Measurements from ENCODE around the gene MCM3AP. TPM values are rescaled to one million over a fixed set of nuclear protein-coding genes. Genes with fewer than 3 reads are reported as not detected.
"Not testable (repeated sequence)": the region's sequence is repeated elsewhere in the genome, so short reads cannot be mapped to it uniquely, and the experiment has no call there.

The MCM3AP gene
- total RNA-seq, 3 donors from 2014 or later, result 134 to 144 (median 140) TPM

- no peak overlapping the region for H3K4me3 Mint-ChIP-seq
- ATAC-seq (no peak), DNase-seq (no peak)
- H3K9me3 Mint-ChIP-seq, result no peaks in the 10 kb centered on the region
- H3K4me1 Mint-ChIP-seq (ENCODE audit: low read depth), result peaks cover 24% of the 10 kb centered on the region
- H3K27me3 Mint-ChIP-seq (ENCODE audit: low read depth), result no peaks in the 10 kb centered on the region
- no peaks in the 10 kb centered on the region for H3K36me3 Mint-ChIP-seq (ENCODE audit: insufficient read depth)
Measured at GRCh38 chr21:46319186-46319585, 33.8 kb upstream of the MCM3AP start.

DNA sequence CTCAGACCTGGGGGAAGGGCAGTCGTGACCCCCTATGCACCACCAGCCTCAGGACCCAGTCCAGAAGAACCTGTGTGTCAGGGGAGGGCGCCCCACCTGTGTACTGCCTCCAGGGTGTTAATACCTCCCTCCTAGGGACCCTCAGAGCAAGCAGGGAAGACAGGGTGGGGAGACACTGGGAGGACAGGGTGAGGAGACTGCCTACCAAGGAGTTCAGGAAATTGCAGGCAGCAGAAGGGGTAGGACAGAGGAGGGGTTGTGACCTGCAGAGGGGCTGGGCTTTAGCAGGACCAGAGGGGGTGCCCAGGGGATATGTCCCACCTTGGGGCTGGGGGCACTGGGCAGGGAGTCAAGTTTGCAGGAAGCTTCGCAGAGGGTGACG, 33.0 kb upstream of the MCM3AP start:
- ATAC-seq, result no peak
- Mint-ChIP-seq H3K9me3 (no peaks in the 10 kb centered on the region), H3K36me3 (ENCODE audit: insufficient read depth) (no peaks in the 10 kb centered on the region), H3K27me3 (ENCODE audit: low read depth) (no peaks in the 10 kb centered on the region), H3K4me1 (ENCODE audit: low read depth) (peaks cover 24% of the 10 kb centered on the region), H3K4me3 (no peak overlapping the region)
- DNase-seq, result no peak

- Mint-ChIP-seq H3K4me3 (no peak overlapping the region), H3K36me3 (ENCODE audit: insufficient read depth) (no peaks in the 10 kb centered on the region), H3K27me3 (ENCODE audit: low read depth) (no peaks in the 10 kb centered on the region), H3K9me3 (no peaks in the 10 kb centered on the region), H3K4me1 (ENCODE audit: low read depth) (peaks cover 20% of the 10 kb centered on the region)
- DNase-seq (no peak), ATAC-seq (no peak)
Measured at GRCh38 chr21:46317710-46318463, 32.5 kb upstream of the MCM3AP start.

- DNase-seq (no peak), ATAC-seq (no peak)
- Mint-ChIP-seq H3K4me1 (ENCODE audit: low read depth) (peaks cover 9% of the 10 kb centered on the region), H3K9me3 (no peaks in the 10 kb centered on the region), H3K27me3 (ENCODE audit: low read depth) (no peaks in the 10 kb centered on the region), H3K36me3 (ENCODE audit: insufficient read depth) (no peaks in the 10 kb centered on the region), H3K4me3 (no peak overlapping the region)
Measured at GRCh38 chr21:46316708-46317324, 31.4 kb upstream of the MCM3AP start.

- H3K4me3 Mint-ChIP-seq, result no peak overlapping the region
- no peaks in the 10 kb centered on the region for H3K4me1 Mint-ChIP-seq (ENCODE audit: low read depth)
- ATAC-seq (no peak), DNase-seq (no peak)
- no peaks in the 10 kb centered on the region for H3K27me3 Mint-ChIP-seq (ENCODE audit: low read depth)
- no peaks in the 10 kb centered on the region for H3K36me3 Mint-ChIP-seq (ENCODE audit: insufficient read depth)
- H3K9me3 Mint-ChIP-seq, result no peaks in the 10 kb centered on the region
Measured at GRCh38 chr21:46314441-46315020, 29.1 kb upstream of the MCM3AP start.

- Mint-ChIP-seq H3K4me1 (ENCODE audit: low read depth) (no peaks in the 10 kb centered on the region), H3K27me3 (ENCODE audit: low read depth) (no peaks in the 10 kb centered on the region), H3K4me3 (no peak overlapping the region), H3K36me3 (ENCODE audit: insufficient read depth) (no peaks in the 10 kb centered on the region), H3K9me3 (no peaks in the 10 kb centered on the region)
- ATAC-seq (no peak), DNase-seq (no peak)
Measured at GRCh38 chr21:46312949-46313348, 27.5 kb upstream of the MCM3AP start.

- Mint-ChIP-seq H3K4me1 (ENCODE audit: low read depth) (no peaks in the 10 kb centered on the region), H3K27me3 (ENCODE audit: low read depth) (no peaks in the 10 kb centered on the region), H3K9me3 (no peaks in the 10 kb centered on the region), H3K36me3 (ENCODE audit: insufficient read depth) (peaks cover 3% of the 10 kb centered on the region), H3K4me3 (no peak overlapping the region)
- ATAC-seq (no peak), DNase-seq (no peak)
Measured at GRCh38 chr21:46311568-46311967, 26.2 kb upstream of the MCM3AP start.

DNA sequence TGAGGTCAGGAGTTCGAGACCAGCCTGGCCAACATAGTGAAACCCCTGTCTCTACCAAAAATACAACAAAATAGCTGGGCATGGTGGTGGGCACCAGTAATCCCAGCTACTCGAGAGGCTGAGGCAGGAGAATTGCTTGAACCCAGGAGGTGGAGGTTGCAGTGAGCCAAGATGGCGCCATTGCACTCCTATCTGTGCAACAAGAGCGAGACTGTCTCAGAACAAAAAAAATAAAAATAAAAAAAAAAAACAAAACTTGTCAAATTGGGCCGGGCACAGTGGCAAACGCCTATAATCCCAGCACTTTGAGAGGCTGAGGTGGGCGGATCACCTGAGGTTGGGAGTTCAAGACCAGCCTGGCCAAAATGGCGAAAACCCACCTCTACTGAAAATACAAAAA, 24.8 kb upstream of the MCM3AP start:
- not testable (repeated sequence) for H3K4me3 Mint-ChIP-seq; H3K9me3 Mint-ChIP-seq; H3K36me3 Mint-ChIP-seq (ENCODE audit: insufficient read depth); DNase-seq; ATAC-seq; H3K4me1 Mint-ChIP-seq (ENCODE audit: low read depth); H3K27me3 Mint-ChIP-seq (ENCODE audit: low read depth)

GRCh38 chr21:46308431-46308830, 23.0 kb upstream of the MCM3AP start:
- Mint-ChIP-seq H3K27me3 (ENCODE audit: low read depth) (no peaks in the 10 kb centered on the region), H3K4me3 (no peak overlapping the region), H3K36me3 (ENCODE audit: insufficient read depth) (peaks cover 7% of the 10 kb centered on the region), H3K4me1 (ENCODE audit: low read depth) (no peaks in the 10 kb centered on the region), H3K9me3 (no peaks in the 10 kb centered on the region)
- no peak for DNase-seq
- no peak for ATAC-seq

DNA sequence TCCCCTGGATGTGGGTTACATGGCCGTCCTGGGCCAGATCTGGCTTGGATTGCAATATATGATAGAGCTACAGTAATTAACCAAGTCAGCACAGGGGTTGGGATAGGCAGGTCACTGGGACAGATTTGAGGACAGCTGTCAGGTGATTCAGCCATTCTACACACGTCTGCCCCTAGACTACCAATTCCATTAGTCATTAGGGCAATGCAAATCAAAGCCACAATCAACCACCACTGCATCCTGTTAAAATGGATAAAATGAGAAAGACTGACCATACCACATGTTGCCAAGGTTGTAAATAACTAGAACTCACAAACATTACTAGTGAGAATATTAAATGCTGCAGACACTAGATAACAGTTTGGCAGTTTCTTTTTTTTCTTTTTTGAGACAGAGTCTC, 22.2 kb upstream of the MCM3AP start:
- Mint-ChIP-seq H3K36me3 (ENCODE audit: insufficient read depth) (peaks cover 7% of the 10 kb centered on the region), H3K4me3 (no peak overlapping the region), H3K4me1 (ENCODE audit: low read depth) (no peaks in the 10 kb centered on the region), H3K9me3 (no peaks in the 10 kb centered on the region), H3K27me3 (ENCODE audit: low read depth) (no peaks in the 10 kb centered on the region)
- DNase-seq (no peak), ATAC-seq (no peak)

DNA sequence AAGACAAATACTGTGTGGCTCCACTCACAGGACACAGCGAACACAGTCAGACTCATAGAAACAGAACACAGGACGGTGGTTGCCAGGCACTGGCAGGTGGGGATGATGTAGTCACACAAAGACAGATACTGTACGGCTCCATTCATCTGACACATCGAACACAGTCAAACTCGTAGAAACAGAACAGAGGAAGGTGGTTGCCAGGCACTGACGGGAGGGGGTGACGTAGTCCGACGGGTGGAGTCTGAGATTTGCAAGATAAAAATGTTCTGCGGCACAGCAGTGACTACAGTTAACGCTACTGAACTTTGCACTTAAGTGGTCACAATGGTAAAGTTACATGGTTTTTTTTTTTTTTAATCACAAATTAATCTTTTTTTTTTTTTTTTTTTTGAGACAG, 19.5 kb upstream of the MCM3AP start:
- Mint-ChIP-seq H3K4me1 (ENCODE audit: low read depth) (no peaks in the 10 kb centered on the region), H3K27me3 (ENCODE audit: low read depth) (no peaks in the 10 kb centered on the region), H3K4me3 (no peak overlapping the region), H3K36me3 (ENCODE audit: insufficient read depth) (peaks cover 7% of the 10 kb centered on the region), H3K9me3 (no peaks in the 10 kb centered on the region)
- peak in 1 of 2 donors; percentile 23 for ATAC-seq
- DNase-seq, result no peak

DNA sequence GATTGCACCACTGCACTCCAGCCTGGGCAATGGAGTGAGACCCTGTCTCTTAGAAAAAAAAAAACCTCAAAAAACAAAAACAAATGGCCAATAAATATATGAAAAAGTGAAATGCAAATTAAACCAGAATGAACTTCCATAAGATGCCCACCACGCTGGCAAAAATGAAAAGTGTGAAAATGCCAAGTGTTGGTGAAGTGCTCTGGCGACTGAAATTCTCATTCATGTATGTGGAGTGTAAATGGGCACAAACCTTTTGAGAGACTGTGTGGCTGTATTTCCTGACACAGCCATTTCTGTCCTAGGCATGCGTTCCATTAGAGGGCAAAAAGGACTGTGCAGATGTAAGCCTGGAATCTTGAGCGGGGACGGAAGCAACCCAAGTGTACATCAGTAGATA, 19.0 kb upstream of the MCM3AP start:
- DNase-seq, result no peak
- H3K27me3 Mint-ChIP-seq (ENCODE audit: low read depth), result no peaks in the 10 kb centered on the region
- no peaks in the 10 kb centered on the region for H3K4me1 Mint-ChIP-seq (ENCODE audit: low read depth)
- no peak for ATAC-seq
- H3K36me3 Mint-ChIP-seq (ENCODE audit: insufficient read depth), result peaks cover 7% of the 10 kb centered on the region
- H3K9me3 Mint-ChIP-seq, result no peaks in the 10 kb centered on the region
- no peak overlapping the region for H3K4me3 Mint-ChIP-seq

DNA sequence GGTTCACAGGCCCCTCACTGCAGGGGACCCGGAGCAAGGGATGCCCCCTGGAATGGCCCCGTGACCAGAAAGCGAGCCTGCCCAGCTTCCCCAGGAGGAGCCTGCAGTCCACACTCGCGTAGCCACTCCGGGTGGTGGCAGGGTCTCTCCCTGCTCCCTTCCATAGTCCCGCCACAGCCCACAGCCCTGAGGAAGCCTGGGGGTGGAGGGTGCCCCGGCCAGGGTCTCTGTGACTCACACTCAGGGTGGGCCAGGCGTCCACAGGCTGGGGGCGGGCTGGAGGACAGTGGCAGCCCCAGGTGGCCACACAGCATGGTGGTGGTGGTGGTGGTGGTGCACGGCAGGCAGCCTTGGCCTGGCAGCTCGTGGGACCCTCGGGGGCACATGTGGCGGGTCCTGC, 16.3 kb upstream of the MCM3AP start:
- peaks cover 3% of the 10 kb centered on the region for H3K4me1 Mint-ChIP-seq (ENCODE audit: low read depth)
- DNase-seq (no peak), ATAC-seq (no peak)
- H3K27me3 Mint-ChIP-seq (ENCODE audit: low read depth), result peaks cover 2% of the 10 kb centered on the region
- peaks cover 4% of the 10 kb centered on the region for H3K36me3 Mint-ChIP-seq (ENCODE audit: insufficient read depth)
- no peaks in the 10 kb centered on the region for H3K9me3 Mint-ChIP-seq
- no peak overlapping the region for H3K4me3 Mint-ChIP-seq

DNA sequence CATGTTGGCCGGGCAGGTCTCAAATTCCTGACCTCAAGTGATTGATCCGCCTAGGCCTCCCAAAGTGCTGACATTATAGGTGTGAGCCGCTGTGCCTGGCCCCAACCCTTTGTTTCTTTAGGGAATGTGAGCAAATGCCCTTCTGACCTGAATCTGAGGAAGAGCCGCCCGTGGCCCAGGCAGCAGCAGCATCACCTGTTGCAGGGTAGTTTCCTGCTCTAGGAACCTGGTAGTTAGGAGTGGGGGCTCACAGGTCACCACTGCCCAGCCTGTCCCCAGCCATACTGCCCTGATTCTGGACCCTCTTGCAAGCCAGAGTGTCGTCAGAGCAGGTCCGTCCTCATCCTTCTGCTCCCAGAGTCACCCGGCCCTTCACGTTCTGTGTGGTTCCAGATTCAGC, 13.8 kb upstream of the MCM3AP start:
- H3K27me3 Mint-ChIP-seq (ENCODE audit: low read depth), result peaks cover 7% of the 10 kb centered on the region
- no peaks in the 10 kb centered on the region for H3K36me3 Mint-ChIP-seq (ENCODE audit: insufficient read depth)
- H3K9me3 Mint-ChIP-seq, result no peaks in the 10 kb centered on the region
- DNase-seq (no peak), ATAC-seq (no peak)
- H3K4me1 Mint-ChIP-seq (ENCODE audit: low read depth), result peaks cover 7% of the 10 kb centered on the region
- no peak overlapping the region for H3K4me3 Mint-ChIP-seq

Measured in activated T-cell treated with anti-CD3 and anti-CD28 coated beads, Interleukin-2, amount 50 U/mL, for 4 hours (primary cell).